Measurements from ENCODE around the gene VKORC1. TPM values are rescaled to one million over a fixed set of nuclear protein-coding genes. Genes with fewer than 3 reads are reported as not detected.

Gene VKORC1
- total RNA-seq, 1 donor from 2014 or later, result 78.9 TPM

- H3K4me3 Mint-ChIP-seq, result no peak overlapping the region
- no peak for TF ChIP-seq CTCF (conservative IDR thresholded peaks at IDR 0.05)
- DNase-seq (ENCODE audit: extremely low spot score, unreplicated experiment), result no peak
- no peaks in the 10 kb centered on the region for H3K27me3 Mint-ChIP-seq
- no peak overlapping the region for H3K27ac Mint-ChIP-seq
- peaks cover 5% of the 10 kb centered on the region for H3K4me1 Mint-ChIP-seq (ENCODE audit: unreplicated experiment)
- H3K9me3 Mint-ChIP-seq, result no peaks in the 10 kb centered on the region
- peaks cover 10% of the 10 kb centered on the region for H3K36me3 Mint-ChIP-seq
These were observed 33.3 kb downstream of the VKORC1 start for GRCh38 chr16:31061126-31061812.

GRCh38 chr16:31055613-31056012, 39.0 kb downstream of the VKORC1 start:
- Mint-ChIP-seq H3K4me3 (no peak overlapping the region), H3K36me3 (no peaks in the 10 kb centered on the region), H3K27me3 (no peaks in the 10 kb centered on the region), H3K9me3 (no peaks in the 10 kb centered on the region), H3K4me1 (ENCODE audit: unreplicated experiment) (no peaks in the 10 kb centered on the region), H3K27ac (no peak overlapping the region)
- TF ChIP-seq CTCF (conservative IDR thresholded peaks at IDR 0.05), result no peak
- DNase-seq (ENCODE audit: extremely low spot score, unreplicated experiment), result no peak

GRCh38 chr16:31052114-31052513, 42.5 kb downstream of the VKORC1 start:
- H3K27me3 Mint-ChIP-seq, result no peaks in the 10 kb centered on the region
- no peak overlapping the region for H3K27ac Mint-ChIP-seq
- H3K4me3 Mint-ChIP-seq, result no peak overlapping the region
- no peaks in the 10 kb centered on the region for H3K9me3 Mint-ChIP-seq
- no peaks in the 10 kb centered on the region for H3K4me1 Mint-ChIP-seq (ENCODE audit: unreplicated experiment)
- DNase-seq (ENCODE audit: extremely low spot score, unreplicated experiment), result no peak
- no peaks in the 10 kb centered on the region for H3K36me3 Mint-ChIP-seq
- TF ChIP-seq CTCF (conservative IDR thresholded peaks at IDR 0.05), result no peak

- Mint-ChIP-seq H3K4me3 (no peak overlapping the region), H3K36me3 (no peaks in the 10 kb centered on the region), H3K27me3 (no peaks in the 10 kb centered on the region), H3K4me1 (ENCODE audit: unreplicated experiment) (no peaks in the 10 kb centered on the region), H3K27ac (no peak overlapping the region), H3K9me3 (no peaks in the 10 kb centered on the region)
- DNase-seq (ENCODE audit: extremely low spot score, unreplicated experiment), result no peak
- TF ChIP-seq CTCF (conservative IDR thresholded peaks at IDR 0.05), result no peak
These were observed 44.1 kb downstream of the VKORC1 start for GRCh38 chr16:31050280-31051030.

GRCh38 chr16:31043898-31044481, 50.6 kb downstream of the VKORC1 start:
- no peak for DNase-seq (ENCODE audit: extremely low spot score, unreplicated experiment)
- H3K4me3 Mint-ChIP-seq, result no peak overlapping the region
- no peaks in the 10 kb centered on the region for H3K4me1 Mint-ChIP-seq (ENCODE audit: unreplicated experiment)
- H3K9me3 Mint-ChIP-seq, result no peaks in the 10 kb centered on the region
- H3K36me3 Mint-ChIP-seq, result no peaks in the 10 kb centered on the region
- TF ChIP-seq CTCF (conservative IDR thresholded peaks at IDR 0.05), result no peak
- no peaks in the 10 kb centered on the region for H3K27me3 Mint-ChIP-seq
- no peak overlapping the region for H3K27ac Mint-ChIP-seq

Data from type B pancreatic cell (in vitro differentiated cells).